GM12892 (cell line): Measurements from ENCODE around the gene ST3GAL6. TPM values are rescaled to one million over a fixed set of nuclear protein-coding genes. Genes with fewer than 3 reads are reported as not detected.

Experiments used
- DNase-seq: peaks from one replicate; pipeline ENCODE4 v3.0.0; 2011; ENCODE audit not compliant: insufficient read length
- FAIRE-seq: peaks from 2 replicates; lab custom pipeline; 2011; peaks lifted over from hg19 to GRCh38; lab: Jason Lieb, UNC
- POLR2A ChIP-seq: IDR thresholded peaks from 2 replicates; pipeline ENCODE4 v1.6.1; 2011; ENCODE audit warnings: low read depth, low read length, control low read depth
- POLR2AphosphoS5 ChIP-seq: IDR thresholded peaks from 2 replicates; pipeline ENCODE4 v1.6.1; 2011; ENCODE audit warnings: low read depth, low read length, control low read depth
- TAF1 ChIP-seq: IDR thresholded peaks from 2 replicates; pipeline ENCODE4 v1.6.1; 2011; ENCODE audit warnings: low read depth, mild to moderate bottlenecking, control low read depth, low read length, borderline replicate concordance
- polyA plus RNA-seq: library from polyadenylated mRNA; unstranded; fragments of >200 nt; gene quantifications from one replicate; pipeline ENCODE4 v1.2.1, GENCODE V29; 2012; ENCODE audit warnings: missing spikeins, inconsistent platforms; ENCODE audit not compliant: missing spikeins

ST3GAL6 gene
- polyA plus RNA-seq, result 39.3 TPM

GRCh38 chr3:98763076-98763475, at the start of gene ST3GAL6:
ST3GAL6 (plus strand) TSS chr3:98763340; CDS start chr3:98768441, 5,101 bp downstream.
- TF ChIP-seq POLR2AphosphoS5, result peak; percentile 72
- no peak for TF ChIP-seq TAF1
- TF ChIP-seq POLR2A, result peak; percentile 69
- FAIRE-seq (peak; percentile 93), DNase-seq (no peak)

GRCh38 chr3:98713984-98714383, 49.2 kb upstream of the ST3GAL6 start:
- TF ChIP-seq POLR2AphosphoS5, result no peak
- no peak for TF ChIP-seq TAF1
- TF ChIP-seq POLR2A, result no peak
- FAIRE-seq (no peak), DNase-seq (no peak)

GRCh38 chr3:98717584-98717983, 45.6 kb upstream of the ST3GAL6 start:
- TF ChIP-seq POLR2AphosphoS5, result no peak
- TF ChIP-seq TAF1, result no peak
- TF ChIP-seq POLR2A, result no peak
- DNase-seq (no peak), FAIRE-seq (no peak)

- FAIRE-seq (peak; percentile 27), DNase-seq (no peak)
- no peak for TF ChIP-seq TAF1
- TF ChIP-seq POLR2AphosphoS5, result no peak
- no peak for TF ChIP-seq POLR2A
Observed at GRCh38 chr3:98718730-98719129, 44.4 kb upstream of the ST3GAL6 start.

GRCh38 chr3:98721776-98722175, 41.4 kb upstream of the ST3GAL6 start:
- TF ChIP-seq POLR2AphosphoS5 (no peak), TAF1 (no peak), POLR2A (no peak)
- FAIRE-seq (no peak), DNase-seq (no peak)

- TF ChIP-seq POLR2A (no peak), TAF1 (no peak), POLR2AphosphoS5 (no peak)
- FAIRE-seq (peak; percentile 44), DNase-seq (no peak)
Observed at GRCh38 chr3:98722389-98722788, 40.8 kb upstream of the ST3GAL6 start.

GRCh38 chr3:98725352-98725751, 37.8 kb upstream of the ST3GAL6 start:
- DNase-seq (no peak), FAIRE-seq (no peak)
- TF ChIP-seq POLR2A (no peak), POLR2AphosphoS5 (no peak), TAF1 (no peak)

GRCh38 chr3:98726084-98726483, 37.1 kb upstream of the ST3GAL6 start:
- DNase-seq (no peak), FAIRE-seq (peak; percentile 53)
- no peak for TF ChIP-seq POLR2AphosphoS5
- no peak for TF ChIP-seq TAF1
- TF ChIP-seq POLR2A, result no peak

GRCh38 chr3:98727638-98728037, 35.5 kb upstream of the ST3GAL6 start:
- DNase-seq (no peak), FAIRE-seq (no peak)
- TF ChIP-seq TAF1 (no peak), POLR2AphosphoS5 (no peak), POLR2A (no peak)

GRCh38 chr3:98728672-98729071, 34.5 kb upstream of the ST3GAL6 start:
- TF ChIP-seq TAF1, result no peak
- no peak for TF ChIP-seq POLR2AphosphoS5
- no peak for TF ChIP-seq POLR2A
- DNase-seq (no peak), FAIRE-seq (no peak)

- peak; percentile 98 for FAIRE-seq
- TF ChIP-seq POLR2A (peak; percentile 46; the same call in 1 of the 2 replicates), TAF1 (no peak), POLR2AphosphoS5 (no peak)
- no peak for DNase-seq
Observed at GRCh38 chr3:98730338-98730737, 32.8 kb upstream of the ST3GAL6 start.

- FAIRE-seq, result no peak
- no peak for TF ChIP-seq POLR2A
- no peak for TF ChIP-seq POLR2AphosphoS5
- TF ChIP-seq TAF1, result no peak
- DNase-seq, result no peak
Observed at GRCh38 chr3:98730886-98731537, 32.1 kb upstream of the ST3GAL6 start.
